HepG2 (cell line): ENCODE measurements around the gene SV2B. TPM values are rescaled to one million over a fixed set of nuclear protein-coding genes. Genes with fewer than 3 reads are reported as not detected.

Source experiments
- ATAC-seq: fragments of 200-7000 bp; cut with Tn5 transposase; 3 replicates; pipeline ENCODE4 v1.9.1; 2020; ENCODE audit warnings: mild to moderate bottlenecking, moderate library complexity
- BruUV-seq: library from RNA; stranded (reverse); fragments of 400-500 nt; replicated peaks from 2 replicates; lab custom pipeline; 2021; lab: Mats Ljungman, UMichigan
- CTCF ChIA-PET: fragments of 300-600 bp; formaldehyde crosslinking; extraction: SDS; loops from one replicate; lab custom pipeline; 2021; ENCODE audit warnings: low total read pairs, inconsistent platforms, low intra/inter-chr PET ratio; lab: Yijun Ruan, JAX
- POLR2A ChIA-PET: fragments of 350-600 bp; sonication (Branson Sonifier 250); formaldehyde crosslinking; loops from one replicate; lab custom pipeline; 2020; ENCODE audit warnings: antibody characterized with exemption, inconsistent platforms; lab: Yijun Ruan, JAX
- DNase-seq: peaks from one replicate; pipeline ENCODE4 v3.0.0-alpha.2; 2015; ENCODE audit warnings: low spot score
- FAIRE-seq: peaks from 3 replicates; lab custom pipeline; 2011; peaks lifted over from hg19 to GRCh38; lab: Jason Lieb, UNC
- H2AFZ ChIP-seq: one replicate; pipeline ENCODE4 v1.6.1; 2011; ENCODE audit warnings: low read length, inconsistent platforms
- H3K27ac ChIP-seq: fragments of 300-600 bp; 3 replicates; pipeline ENCODE4 v1.8.0; 2011; ENCODE audit warnings: mixed run types, mild to moderate bottlenecking, mixed read lengths, low read length, inconsistent platforms; ENCODE audit not compliant: insufficient read depth; ENCODE audit errors: extremely low read length
- H3K27me3 ChIP-seq, 2 experiments: fragments of 200-600 bp in 1 of 2; 2 replicates in 1 of 2; 3 replicates in 1 of 2; pipeline versions ENCODE4 v1.6.0 to v1.8.0; 2011; ENCODE audit warnings: low read length in 2 of 2, mild to moderate bottlenecking in 2 of 2, moderate library complexity in 2 of 2, inconsistent platforms in 1 of 2; ENCODE audit not compliant: insufficient read depth in 2 of 2, control insufficient read depth in 1 of 2
- H3K36me3 ChIP-seq, 2 experiments: fragments of 200-600 bp in 1 of 2; replicated peaks in 1 of 2; 2 replicates in 1 of 2; 3 replicates in 1 of 2; pipeline versions ENCODE4 v1.5.1 to v1.8.0; 2011; ENCODE audit warnings: low read length in 2 of 2, inconsistent platforms in 1 of 2; ENCODE audit not compliant: insufficient read depth in 2 of 2, control insufficient read depth in 1 of 2
- H3K4me1 ChIP-seq: 2 replicates; pipeline ENCODE4 v1.5.1; 2012; ENCODE audit warnings: low read length, inconsistent platforms; ENCODE audit not compliant: insufficient read depth
- H3K4me2 ChIP-seq: 2 replicates; pipeline ENCODE4 v1.6.0; 2011; ENCODE audit warnings: low read depth, low read length, inconsistent platforms
- H3K4me3 ChIP-seq, 3 experiments: fragments of 200-600 bp in 1 of 3; sonication (generic), shearing (Covaris generic) in 1 of 3; replicated peaks in 1 of 3; 2 replicates each; pipeline ENCODE4 v1.5.1; 2011 to 2016; ENCODE audit warnings: low read length in 3 of 3, inconsistent platforms in 2 of 3, low read depth in 2 of 3, mild to moderate bottlenecking in 2 of 3, control low read depth in 1 of 3, mixed read lengths in 1 of 3; ENCODE audit not compliant: insufficient read depth in 1 of 3
- H3K79me2 ChIP-seq: one replicate; pipeline ENCODE4 v1.6.1; 2011; ENCODE audit warnings: low read length, inconsistent platforms; ENCODE audit not compliant: insufficient read depth
- H3K9ac ChIP-seq: 2 replicates; pipeline ENCODE4 v1.6.0; 2011; ENCODE audit warnings: mild to moderate bottlenecking, low read depth, low read length, inconsistent platforms; ENCODE audit not compliant: insufficient read depth
- H3K9me3 ChIP-seq: 2 replicates; pipeline ENCODE4 v1.5.1; 2012; ENCODE audit warnings: mild to moderate bottlenecking, low read length
- H4K20me1 ChIP-seq: 2 replicates; pipeline ENCODE4 v1.6.0; 2011; ENCODE audit warnings: inconsistent platforms, mild to moderate bottlenecking, low read length, moderate library complexity; ENCODE audit not compliant: insufficient read depth
- MATR3 ChIP-seq: sonication (generic); formaldehyde crosslinking; IDR thresholded peaks from 2 replicates; pipeline ENCODE4 v1.4.0; 2020; ENCODE audit warnings: missing genetic modification reagents
- MEF2D ChIP-seq: sonication (generic); formaldehyde crosslinking; IDR thresholded peaks from 2 replicates; pipeline ENCODE4 v1.5.1; 2020; ENCODE audit warnings: mild to moderate bottlenecking, missing genetic modification reagents
- RXRB ChIP-seq: IDR thresholded peaks from 2 replicates; pipeline ENCODE4 v1.6.1; 2016; ENCODE audit warnings: borderline replicate concordance, missing genetic modification reagents, missing compliant biosample characterization
- ZNF362 ChIP-seq: sonication (generic); formaldehyde crosslinking; IDR thresholded peaks from 2 replicates; pipeline ENCODE4 v1.4.0; 2020; ENCODE audit warnings: missing genetic modification reagents, mild to moderate bottlenecking, borderline replicate concordance
- WGBS: methylation state at CpG from one replicate; pipeline ENCODE4 v1.1.6; 2017; ENCODE audit warnings: low lambda C conversion rate; 5-methylcytosine and 5-hydroxymethylcytosine counted together
- in situ Hi-C: cut with HindIII; loops from 2 replicates; pipeline ENCODE4 v1.10.0; 2017; ENCODE audit warnings: low pct_unique_long_range_greater_than_20kb; ENCODE audit not compliant: extremely low pct_ligation_motif_present
- intact Hi-C: fragments of 100-400 bp; cut with micrococcal nuclease; formaldehyde crosslinking; loops from one replicate; pipeline ENCODE4 v1.10.0; 2022; ENCODE audit not compliant: unreplicated experiment
- polyA plus RNA-seq, 8 experiments: library from polyadenylated mRNA; depleted of rRNA in 3 of 8; stranded (reverse) in 7 of 8; unstranded in 1 of 8; fragments of >200 nt; fragmentation: Illumina TruSeq in 4 of 8; extraction: Trizol in 4 of 8; gene quantifications; 2 replicates each; pipeline versions ENCODE4 v1.2.1 to v1.2.3, GENCODE V29; 2011 to 2016; ENCODE audit warnings: low read depth in 4 of 8, missing spikeins in 1 of 8, mixed read lengths in 1 of 8; ENCODE audit not compliant: insufficient read depth in 1 of 8
- total RNA-seq, 5 experiments: library from RNA; depleted of rRNA; stranded (reverse); fragments of >200 nt; fragmentation: Illumina TruSeq; extraction: Trizol; gene quantifications; 2 replicates each; pipeline ENCODE4 v1.2.3, GENCODE V29; 2016; ENCODE audit warnings: low read depth in 1 of 5

SV2B gene
- total and polyA plus RNA-seq, 2 of the 13 experiments (the other 11 are each of a cell fraction or from before 2014, with no cell fraction given), result not detected

- no peak overlapping the region for H3K4me2 ChIP-seq
- in situ Hi-C loops, result no loop called here
- FAIRE-seq, result no peak
- no peak overlapping the region for H3K4me3 ChIP-seq
- H3K27me3 ChIP-seq, result no peaks in the 10 kb centered on the region
- no peaks in the 10 kb centered on the region for H3K36me3 ChIP-seq
- no peak overlapping the region for H3K27ac ChIP-seq
- POLR2A ChIA-PET, result no interaction called here
- no peak for ATAC-seq
- intact Hi-C loops, result no loop called here
- BruUV-seq, result no TSS peak
- CTCF ChIA-PET, result no interaction called here
- no peak overlapping the region for H2AFZ ChIP-seq
- H3K9me3 ChIP-seq, result no peaks in the 10 kb centered on the region
- no peak overlapping the region for H3K9ac ChIP-seq
- WGBS, result 25% methylated on average over 4 of the region's 4 CpGs
- no peak for DNase-seq
- no peaks in the 10 kb centered on the region for H3K4me1 ChIP-seq
- no peaks in the 10 kb centered on the region for H3K79me2 ChIP-seq
- TF ChIP-seq RXRB (CRISPR knock-in tag) (no peak), MATR3 (CRISPR knock-in tag) (no peak)
- H4K20me1 ChIP-seq, result no peaks in the 10 kb centered on the region
Observed at GRCh38 chr15:91148243-91148642, 48.2 kb downstream of the SV2B start.

GRCh38 chr15:91150502-91151160, 50.6 kb downstream of the SV2B start:
- ChIA-PET POLR2A (no interaction called here), CTCF (no interaction called here)
- Histone ChIP-seq H3K27ac (no peak overlapping the region), H3K4me3 (no peak overlapping the region), H3K79me2 (no peaks in the 10 kb centered on the region), H3K4me2 (no peak overlapping the region), H3K27me3 (no peaks in the 10 kb centered on the region), H3K36me3 (no peaks in the 10 kb centered on the region), H3K9me3 (no peaks in the 10 kb centered on the region), H3K4me1 (no peaks in the 10 kb centered on the region), H4K20me1 (no peaks in the 10 kb centered on the region), H3K9ac (no peak overlapping the region), H2AFZ (no peak overlapping the region)
- DNase-seq, result no peak
- intact Hi-C loops (no loop called here), in situ Hi-C loops (no loop called here)
- no peak for TF ChIP-seq MEF2D (CRISPR knock-in tag)
- no peak for TF ChIP-seq ZNF362 (CRISPR knock-in tag)
- FAIRE-seq, result no peak
- WGBS, result 50% methylated on average over 4 of the region's 4 CpGs
- no peak for ATAC-seq
- BruUV-seq, result no TSS peak
